WERI-Rb-1 (cell line): Measurements from ENCODE around the gene ARL13A.

ENCODE experiments used
- DNase-seq: peaks from one replicate; pipeline ENCODE4 v3.0.0-alpha.2; 2020
- H3K27ac ChIP-seq: fragments of 250-450 bp; sonication (Bioruptor Pico); 2 replicates; pipeline ENCODE4 v1.5.1; 2020; ENCODE audit warnings: mild to moderate bottlenecking, moderate library complexity
- H3K27me3 ChIP-seq: fragments of 250-450 bp; sonication (Bioruptor Pico); 2 replicates; pipeline ENCODE4 v1.5.1; 2021; ENCODE audit warnings: mild to moderate bottlenecking, low read depth, moderate library complexity; ENCODE audit not compliant: insufficient read depth, severe bottlenecking
- H3K36me3 ChIP-seq: fragments of 250-450 bp; sonication (Bioruptor Pico); 2 replicates; pipeline ENCODE4 v1.5.1; 2020; ENCODE audit warnings: mild to moderate bottlenecking, moderate library complexity
- H3K4me3 ChIP-seq: 2 replicates; pipeline ENCODE4 v1.5.1; 2011; ENCODE audit warnings: low read depth, mild to moderate bottlenecking, control low read depth, low read length
- H3K9me3 ChIP-seq: fragments of 250-450 bp; sonication (Bioruptor Pico); 2 replicates; pipeline ENCODE4 v1.5.1; 2021; ENCODE audit warnings: mild to moderate bottlenecking, moderate library complexity; ENCODE audit not compliant: severe bottlenecking
- TF ChIP-seq, protein P1 (sequence below): IDR thresholded peaks from 2 replicates; pipeline ENCODE4 v1.5.1; 2011; ENCODE audit warnings: low read depth, mild to moderate bottlenecking, control low read depth, inconsistent platforms, low read length

The ARL13A gene

DNA sequence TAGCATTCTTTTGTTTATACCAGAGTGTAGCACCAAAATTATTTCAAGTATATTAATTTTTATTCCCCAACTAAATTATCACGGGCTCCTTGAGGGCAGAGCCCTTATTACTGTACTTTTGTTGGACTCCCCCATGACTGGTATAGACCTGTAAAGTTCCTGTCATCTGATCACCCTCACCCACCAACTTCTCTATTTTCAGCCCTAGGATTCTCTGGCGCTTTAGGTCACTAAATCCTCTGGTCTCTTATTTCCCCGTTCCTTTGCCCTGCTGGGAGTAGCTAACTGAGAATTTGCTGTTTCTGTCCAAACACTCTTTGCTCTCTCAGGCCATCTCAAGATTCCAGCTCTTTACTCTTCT lies 37.6 kb upstream of the ARL13A start:
- TF ChIP-seq, protein P1, sequence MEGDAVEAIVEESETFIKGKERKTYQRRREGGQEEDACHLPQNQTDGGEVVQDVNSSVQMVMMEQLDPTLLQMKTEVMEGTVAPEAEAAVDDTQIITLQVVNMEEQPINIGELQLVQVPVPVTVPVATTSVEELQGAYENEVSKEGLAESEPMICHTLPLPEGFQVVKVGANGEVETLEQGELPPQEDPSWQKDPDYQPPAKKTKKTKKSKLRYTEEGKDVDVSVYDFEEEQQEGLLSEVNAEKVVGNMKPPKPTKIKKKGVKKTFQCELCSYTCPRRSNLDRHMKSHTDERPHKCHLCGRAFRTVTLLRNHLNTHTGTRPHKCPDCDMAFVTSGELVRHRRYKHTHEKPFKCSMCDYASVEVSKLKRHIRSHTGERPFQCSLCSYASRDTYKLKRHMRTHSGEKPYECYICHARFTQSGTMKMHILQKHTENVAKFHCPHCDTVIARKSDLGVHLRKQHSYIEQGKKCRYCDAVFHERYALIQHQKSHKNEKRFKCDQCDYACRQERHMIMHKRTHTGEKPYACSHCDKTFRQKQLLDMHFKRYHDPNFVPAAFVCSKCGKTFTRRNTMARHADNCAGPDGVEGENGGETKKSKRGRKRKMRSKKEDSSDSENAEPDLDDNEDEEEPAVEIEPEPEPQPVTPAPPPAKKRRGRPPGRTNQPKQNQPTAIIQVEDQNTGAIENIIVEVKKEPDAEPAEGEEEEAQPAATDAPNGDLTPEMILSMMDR, result no peak
- H3K27ac ChIP-seq, result no peak overlapping the region
- no peaks in the 10 kb centered on the region for H3K9me3 ChIP-seq
- no peak for DNase-seq
- H3K27me3 ChIP-seq, result peaks cover 20% of the 10 kb centered on the region
- H3K36me3 ChIP-seq, result no peaks in the 10 kb centered on the region
- no peak overlapping the region for H3K4me3 ChIP-seq

DNA sequence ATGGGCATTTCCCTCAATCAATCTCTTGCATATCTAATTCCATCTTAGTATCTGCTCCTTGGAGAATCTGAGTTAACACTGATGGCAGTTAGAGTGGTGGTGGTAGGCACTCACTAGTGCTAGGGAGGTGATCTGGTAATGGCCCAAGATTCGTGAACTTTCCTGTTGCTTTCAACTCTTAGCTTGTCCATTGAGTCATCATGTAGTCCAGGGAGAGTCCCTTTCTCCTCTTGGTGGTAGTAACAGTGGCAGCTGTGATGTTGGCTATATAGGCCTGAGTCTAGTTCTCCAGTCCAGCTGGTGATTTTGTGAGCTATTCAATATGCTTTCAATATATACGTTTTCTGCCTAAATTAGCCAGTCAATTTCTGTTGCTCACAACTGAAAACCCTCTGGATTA lies 33.7 kb upstream of the ARL13A start:
- H3K4me3 ChIP-seq, result no peak overlapping the region
- peaks cover 2% of the 10 kb centered on the region for H3K27me3 ChIP-seq
- no peak for DNase-seq
- TF ChIP-seq, protein P1, result no peak
- H3K27ac ChIP-seq, result no peak overlapping the region
- H3K9me3 ChIP-seq, result no peaks in the 10 kb centered on the region
- no peaks in the 10 kb centered on the region for H3K36me3 ChIP-seq

DNA sequence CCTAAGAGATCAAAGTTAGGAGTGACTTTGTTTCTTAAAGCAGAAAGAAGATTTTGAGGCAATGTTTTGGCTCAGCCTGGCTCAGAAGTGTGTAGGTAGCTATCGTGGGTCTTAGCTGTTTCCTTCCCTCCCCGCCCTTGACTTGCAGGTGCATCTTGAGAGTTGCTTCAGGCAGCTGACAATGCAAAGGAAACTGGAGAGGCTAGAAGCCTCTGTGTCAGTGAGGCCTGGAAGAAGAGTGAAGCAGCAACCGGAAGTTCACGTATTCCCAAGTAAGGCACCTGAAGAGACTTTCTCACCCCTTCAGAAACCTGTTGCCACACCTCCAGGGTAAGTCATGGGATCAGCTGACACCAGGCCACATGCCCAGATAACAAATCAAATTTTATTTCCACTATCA lies 30.2 kb upstream of the ARL13A start:
- Histone ChIP-seq H3K9me3 (no peaks in the 10 kb centered on the region), H3K27me3 (peaks cover 3% of the 10 kb centered on the region), H3K27ac (no peak overlapping the region), H3K4me3 (no peak overlapping the region), H3K36me3 (no peaks in the 10 kb centered on the region)
- TF ChIP-seq, protein P1, result no peak
- no peak for DNase-seq

GRCh38 chrX:100944601-100945000 lies 24.9 kb upstream of the ARL13A start:
- TF ChIP-seq, protein P1, result no peak
- peaks cover 3% of the 10 kb centered on the region for H3K27me3 ChIP-seq
- no peaks in the 10 kb centered on the region for H3K9me3 ChIP-seq
- no peaks in the 10 kb centered on the region for H3K36me3 ChIP-seq
- DNase-seq, result no peak
- H3K4me3 ChIP-seq, result no peak overlapping the region
- H3K27ac ChIP-seq, result no peak overlapping the region

DNA sequence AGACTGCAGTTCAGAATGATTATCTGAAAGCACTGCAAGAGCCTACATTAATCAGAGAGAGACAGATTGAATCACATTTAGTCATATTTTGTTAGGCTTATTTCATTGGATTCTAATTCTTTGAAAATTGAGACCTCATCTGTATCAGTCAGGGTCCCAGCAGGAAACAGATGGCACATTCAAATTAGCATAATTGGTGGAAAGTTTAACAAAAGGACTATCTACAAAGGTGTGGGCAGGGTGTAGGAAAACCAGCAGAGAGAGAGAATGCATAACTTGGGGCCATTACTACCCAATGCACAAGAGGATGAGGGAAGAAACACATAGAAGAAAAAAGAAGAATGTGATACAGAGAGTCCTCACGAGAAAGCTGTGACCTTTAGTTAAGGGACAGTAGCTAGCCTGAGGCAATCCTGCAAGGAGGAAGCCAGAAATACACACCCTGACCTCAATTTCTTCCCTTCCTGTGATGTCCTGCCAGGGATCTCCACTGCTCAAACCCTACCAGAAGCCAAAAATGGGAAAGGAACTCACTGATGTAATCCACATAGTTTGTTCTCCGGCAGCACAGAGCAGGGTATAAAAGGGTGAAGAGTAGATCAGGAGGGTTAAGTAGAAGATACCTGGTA lies 23.1 kb upstream of the ARL13A start:
- Histone ChIP-seq H3K27ac (no peak overlapping the region), H3K9me3 (no peaks in the 10 kb centered on the region), H3K27me3 (no peaks in the 10 kb centered on the region), H3K4me3 (no peak overlapping the region), H3K36me3 (no peaks in the 10 kb centered on the region)
- TF ChIP-seq, protein P1, result no peak
- no peak for DNase-seq

GRCh38 chrX:100948557-100948956 lies 21.0 kb upstream of the ARL13A start:
- no peaks in the 10 kb centered on the region for H3K9me3 ChIP-seq
- H3K27ac ChIP-seq, result no peak overlapping the region
- no peaks in the 10 kb centered on the region for H3K27me3 ChIP-seq
- no peak for DNase-seq
- no peaks in the 10 kb centered on the region for H3K36me3 ChIP-seq
- H3K4me3 ChIP-seq, result no peak overlapping the region
- TF ChIP-seq, protein P1, result no peak
